BLaER1 treated with 17β-estradiol and CSF1 and Interleukin-3, amounts not matched to agents 10 nM and 100 nM (cell line): ENCODE measurements around the gene TAF15.

Experiments used
- H3K27ac ChIP-seq, 11 experiments: shearing (Covaris generic); formaldehyde crosslinking; 2 replicates each; pipeline ENCODE4 v1.8.1; 2022
- H3K27me3 ChIP-seq, 11 experiments: shearing (Covaris generic); formaldehyde crosslinking; 2 replicates each; pipeline ENCODE4 v1.8.1; 2022
- H3K36me3 ChIP-seq, 11 experiments: shearing (Covaris generic); formaldehyde crosslinking; 2 replicates each; pipeline ENCODE4 v1.8.1; 2022
- H3K4me1 ChIP-seq, 10 experiments: shearing (Covaris generic); formaldehyde crosslinking; 2 replicates each; pipeline ENCODE4 v1.8.1; 2022
- H3K4me2 ChIP-seq, 11 experiments: shearing (Covaris generic); formaldehyde crosslinking; 2 replicates each; pipeline ENCODE4 v1.8.1; 2022
- H3K4me3 ChIP-seq, 10 experiments: shearing (Covaris generic); formaldehyde crosslinking; 2 replicates each; pipeline ENCODE4 v1.8.1; 2022
- H3K9ac ChIP-seq, 11 experiments: shearing (Covaris generic); formaldehyde crosslinking; 2 replicates each; pipeline ENCODE4 v1.8.1; 2022
- H3K9me3 ChIP-seq, 11 experiments: shearing (Covaris generic); formaldehyde crosslinking; replicated peaks in 1 of 11; 2 replicates each; pipeline ENCODE4 v1.8.1; 2022
- H4K20me1 ChIP-seq, 11 experiments: shearing (Covaris generic); formaldehyde crosslinking; 2 replicates each; pipeline ENCODE4 v1.8.1; 2022
- Cebpa-rat ChIP-seq, 11 experiments: shearing (Covaris generic); IDR thresholded peaks; 2 replicates each; pipeline ENCODE4 v1.8.1; 2022

TAF15 gene

GRCh38 chr17:35866341-35866950, 57.2 kb downstream of the TAF15 start:
- peak overlapping the region; percentile 11 to 81 (median 34); a peak in 17 of 22 replicates for H3K4me2 ChIP-seq
- H4K20me1 ChIP-seq = no peaks in the 10 kb centered on the region
- H3K9me3 ChIP-seq = peaks cover 0 to 8% (median 0%) of the 10 kb centered on the region in 11 experiments; a peak in 5 of 22 replicates
- H3K4me3 ChIP-seq = no peak overlapping the region
- H3K27me3 ChIP-seq = no peaks in the 10 kb centered on the region
- peak overlapping the region in 5 of 11 experiments; percentile 29 to 69 (median 60); a peak in 10 of 22 replicates for H3K27ac ChIP-seq
- peaks cover 0 to 27% (median 8%) of the 10 kb centered on the region in 11 experiments; a peak in 11 of 22 replicates for H3K36me3 ChIP-seq
- no peak for TF ChIP-seq Cebpa-rat (IDR thresholded peaks at IDR 0.05)
- H3K9ac ChIP-seq = peak overlapping the region in 4 of 11 experiments; percentile 16 to 54 (median 48); a peak in 5 of 22 replicates
- peaks cover 16 to 50% (median 27%) of the 10 kb centered on the region in 10 experiments for H3K4me1 ChIP-seq

GRCh38 chr17:35867574-35867973, 58.3 kb downstream of the TAF15 start:
- no peak for TF ChIP-seq Cebpa-rat (IDR thresholded peaks at IDR 0.05)
- H4K20me1 ChIP-seq = no peaks in the 10 kb centered on the region
- H3K4me3 ChIP-seq = no peak overlapping the region
- H3K4me1 ChIP-seq = peaks cover 22 to 57% (median 38%) of the 10 kb centered on the region in 10 experiments
- no peak overlapping the region for H3K9ac ChIP-seq
- H3K27ac ChIP-seq = peak overlapping the region in 2 of 11 experiments; percentile 2 to 20; a peak in 1 of 22 replicates
- no peaks in the 10 kb centered on the region for H3K27me3 ChIP-seq
- H3K36me3 ChIP-seq = peaks cover 0 to 27% (median 8%) of the 10 kb centered on the region in 11 experiments; a peak in 11 of 22 replicates
- peaks cover 0 to 8% (median 0%) of the 10 kb centered on the region in 11 experiments; a peak in 5 of 22 replicates for H3K9me3 ChIP-seq
- peak overlapping the region in 4 of 11 experiments; percentile 21 to 81 (median 65); a peak in 9 of 22 replicates for H3K4me2 ChIP-seq

- H3K4me2 ChIP-seq = peak within 1 kb of the TSS in 3 of 11 experiments; percentile 60 to 81 (median 70); a peak in 6 of 22 replicates
Measured at GRCh38 chr17:35868737-35869136, 59.5 kb downstream of the TAF15 start, which contains the start of gene HEATR9. HEATR9 (minus strand) TSS chr17:35868891; CDS start chr17:35868742, 149 bp downstream.

GRCh38 chr17:35870906-35871819, 61.9 kb downstream of the TAF15 start:
- H3K4me1 ChIP-seq = peaks cover 38 to 66% (median 52%) of the 10 kb centered on the region in 10 experiments
- peak overlapping the region; percentile 49 to 82 (median 73) for H3K9ac ChIP-seq
- no peaks in the 10 kb centered on the region for H4K20me1 ChIP-seq
- peaks cover 0 to 8% (median 0%) of the 10 kb centered on the region in 11 experiments; a peak in 5 of 22 replicates for H3K9me3 ChIP-seq
- no peak for TF ChIP-seq Cebpa-rat (IDR thresholded peaks at IDR 0.05)
- H3K36me3 ChIP-seq = peaks cover 0 to 14% (median 0%) of the 10 kb centered on the region in 11 experiments; a peak in 1 of 22 replicates
- peak overlapping the region; percentile 53 to 88 (median 83) for H3K27ac ChIP-seq
- H3K4me2 ChIP-seq = peak overlapping the region; percentile 52 to 84 (median 71)
- peak overlapping the region; percentile 10 to 62 (median 38); a peak in 17 of 20 replicates for H3K4me3 ChIP-seq
- no peaks in the 10 kb centered on the region for H3K27me3 ChIP-seq

More at GRCh38 chr17:35868737-35869136, 59.5 kb downstream of the TAF15 start, which contains the start of gene HEATR9:
- Histone ChIP-seq H4K20me1 (no peaks in the 10 kb centered on the region), H3K4me3 (no peak within 1 kb of the TSS), H3K27me3 (no peaks in the 10 kb centered on the region), H3K27ac (peak within 1 kb of the TSS in 2 of 11 experiments; percentile 2 to 20; a peak in 1 of 22 replicates), H3K36me3 (peaks cover 0 to 17% (median 8%) of the 10 kb centered on the region in 11 experiments; a peak in 11 of 22 replicates), H3K4me1 (peaks cover 27 to 58% (median 43%) of the 10 kb centered on the region in 10 experiments), H3K9me3 (peaks cover 0 to 8% (median 0%) of the 10 kb centered on the region in 11 experiments; a peak in 5 of 22 replicates), H3K9ac (no peak within 1 kb of the TSS)
- no peak for TF ChIP-seq Cebpa-rat (IDR thresholded peaks at IDR 0.05)

GRCh38 chr17:35872196-35872980, 63.1 kb downstream of the TAF15 start:
- H3K27me3 ChIP-seq = no peaks in the 10 kb centered on the region
- H3K4me1 ChIP-seq = peaks cover 41 to 66% (median 53%) of the 10 kb centered on the region in 10 experiments
- H3K9ac ChIP-seq = peak overlapping the region in 9 of 11 experiments; percentile 50 to 81 (median 73); a peak in 11 of 22 replicates
- no peak for TF ChIP-seq Cebpa-rat (IDR thresholded peaks at IDR 0.05)
- peaks cover 0 to 14% (median 0%) of the 10 kb centered on the region in 11 experiments; a peak in 1 of 22 replicates for H3K36me3 ChIP-seq
- peak overlapping the region in 7 of 10 experiments; percentile 5 to 53 (median 32); a peak in 9 of 20 replicates for H3K4me3 ChIP-seq
- no peaks in the 10 kb centered on the region for H4K20me1 ChIP-seq
- H3K9me3 ChIP-seq = no peaks in the 10 kb centered on the region
- peak overlapping the region; percentile 53 to 88 (median 83); a peak in 20 of 22 replicates for H3K27ac ChIP-seq
- H3K4me2 ChIP-seq = peak overlapping the region; percentile 22 to 84 (median 71); a peak in 20 of 22 replicates

- peak overlapping the region in 10 of 11 experiments; percentile 5 to 73 (median 56); a peak in 17 of 22 replicates for H3K27ac ChIP-seq
- H4K20me1 ChIP-seq = no peaks in the 10 kb centered on the region
- H3K9ac ChIP-seq = peak overlapping the region in 4 of 11 experiments; percentile 20 to 57 (median 42); a peak in 8 of 22 replicates
- peaks cover 68 to 85% (median 77%) of the 10 kb centered on the region in 10 experiments for H3K4me1 ChIP-seq
- peak overlapping the region; percentile 51 to 90 (median 72) for H3K4me2 ChIP-seq
- TF ChIP-seq Cebpa-rat (IDR thresholded peaks at IDR 0.05) = no peak
- H3K27me3 ChIP-seq = no peaks in the 10 kb centered on the region
- H3K9me3 ChIP-seq = no peaks in the 10 kb centered on the region
- H3K4me3 ChIP-seq = peak overlapping the region in 2 of 10 experiments; percentile 11 to 26; a peak in 1 of 20 replicates
- H3K36me3 ChIP-seq = peaks cover 0 to 14% (median 0%) of the 10 kb centered on the region in 11 experiments; a peak in 1 of 22 replicates
Measured at GRCh38 chr17:35875072-35875799, 66.0 kb downstream of the TAF15 start.

- H3K27ac ChIP-seq = peak overlapping the region in 9 of 11 experiments; percentile 5 to 73 (median 57); a peak in 13 of 22 replicates
- TF ChIP-seq Cebpa-rat (IDR thresholded peaks at IDR 0.05) = no peak
- peak overlapping the region in 4 of 11 experiments; percentile 20 to 57 (median 42); a peak in 7 of 22 replicates for H3K9ac ChIP-seq
- H3K4me3 ChIP-seq = peak overlapping the region in 1 of 10 experiments; percentile 26; a peak in 1 of 20 replicates
- H3K36me3 ChIP-seq = peaks cover 0 to 14% (median 0%) of the 10 kb centered on the region in 11 experiments; a peak in 1 of 22 replicates
- no peaks in the 10 kb centered on the region for H4K20me1 ChIP-seq
- 0 out of 22 replicates have a peak, but pooled peaks cover 0 to under 1% (median 0%) of the 10 kb centered on the region in 11 experiments for H3K9me3 ChIP-seq
- H3K4me1 ChIP-seq = peaks cover 73 to 88% (median 81%) of the 10 kb centered on the region in 10 experiments
- peak overlapping the region; percentile 51 to 90 (median 72) for H3K4me2 ChIP-seq
- H3K27me3 ChIP-seq = no peaks in the 10 kb centered on the region
Measured at GRCh38 chr17:35875800-35876139, 66.5 kb downstream of the TAF15 start.
